C4-2B (cell line): ENCODE results near the gene TOX2.

Experiments used
- CTCF ChIP-seq: fragments of 450-650 bp; conservative IDR thresholded peaks from 2 replicates; pipeline ENCODE4 v1.5.1; 2017; ENCODE audit warnings: mild to moderate bottlenecking
- ZFX ChIP-seq: fragments of 450-650 bp; IDR thresholded peaks from 2 replicates; pipeline ENCODE4 v1.6.1; 2017

DNA sequence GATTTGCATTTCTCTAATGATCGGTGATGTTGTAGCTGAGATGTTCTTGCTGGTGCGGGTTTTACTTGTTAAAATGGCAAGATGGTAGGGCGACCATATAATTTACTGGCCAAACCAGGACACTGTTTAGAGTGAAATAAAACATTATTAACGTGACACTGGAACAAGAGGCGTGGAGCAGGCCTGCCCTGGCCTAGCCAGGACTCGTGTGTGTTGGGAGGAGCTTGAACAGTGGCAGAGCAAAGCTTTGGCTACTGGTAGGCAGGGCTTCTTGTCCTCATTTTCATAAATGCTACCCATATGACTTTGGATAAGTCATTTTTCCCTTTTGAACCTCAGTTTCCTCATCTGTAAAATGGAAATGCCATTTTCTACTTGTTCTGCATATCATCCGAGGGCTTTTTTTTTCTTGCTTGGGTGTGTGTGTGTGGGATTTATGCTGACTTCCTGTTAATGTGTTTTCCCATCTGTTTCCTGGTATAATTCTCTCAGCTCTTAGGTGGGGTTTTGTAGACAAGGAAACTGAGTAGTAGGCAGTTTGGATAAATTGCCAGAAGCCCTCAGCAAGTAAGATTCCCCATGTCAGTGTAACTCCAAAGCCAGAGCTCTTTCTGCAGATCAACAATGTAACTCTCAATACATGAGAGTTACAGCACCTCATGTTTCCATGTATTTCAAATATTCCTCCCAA is 81.7 kb downstream of the TOX2 start:
- no peak for TF ChIP-seq CTCF
- TF ChIP-seq ZFX: no peak
